Endothelial cell (in vitro differentiated cells): Measurements from ENCODE around the gene SCIN. TPM values are rescaled to one million over a fixed set of nuclear protein-coding genes. Genes with fewer than 3 reads are reported as not detected.
"Not testable (repeated sequence)": the region's sequence is repeated elsewhere in the genome, so short reads cannot be mapped to it uniquely, and the experiment has no call there.

Experiments used
- DNase-seq: peaks from one replicate; pipeline ENCODE4 v3.0.0; 2021; ENCODE audit warnings: low spot score
- H3K27ac Mint-ChIP-seq: one replicate; pipeline ENCODE4 v1.8.0; 2021; ENCODE audit warnings: mixed read lengths, inconsistent platforms; ENCODE audit not compliant: unreplicated experiment
- H3K27me3 Mint-ChIP-seq: one replicate; pipeline ENCODE4 v1.8.0; 2021; ENCODE audit warnings: mild to moderate bottlenecking, moderate library complexity, mixed read lengths, inconsistent platforms; ENCODE audit not compliant: unreplicated experiment
- H3K36me3 Mint-ChIP-seq: one replicate; pipeline ENCODE4 v1.8.0; 2021; ENCODE audit warnings: mild to moderate bottlenecking, low read depth, mixed read lengths, inconsistent platforms; ENCODE audit not compliant: unreplicated experiment
- H3K4me1 Mint-ChIP-seq: one replicate; pipeline ENCODE4 v1.8.0; 2021; ENCODE audit warnings: mild to moderate bottlenecking, mixed read lengths, inconsistent platforms; ENCODE audit not compliant: unreplicated experiment
- H3K4me3 Mint-ChIP-seq: one replicate; pipeline ENCODE4 v1.8.0; 2021; ENCODE audit warnings: mild to moderate bottlenecking, mixed read lengths, inconsistent platforms; ENCODE audit not compliant: unreplicated experiment
- H3K9me3 Mint-ChIP-seq: one replicate; pipeline ENCODE4 v1.8.0; 2021; ENCODE audit warnings: mixed read lengths, inconsistent platforms; ENCODE audit not compliant: unreplicated experiment
- CTCF ChIP-seq: fragments of 200-600 bp; sonication (generic); IDR thresholded peaks from one replicate; pipeline ENCODE4 v1.5.0; 2021; ENCODE audit warnings: antibody characterized with exemption; ENCODE audit not compliant: unreplicated experiment
- long read RNA-seq: library from polyadenylated mRNA; unstranded; transcript quantifications from one replicate; pipeline ENCODE4 v2.0.0, GENCODE V29; 2020; ENCODE audit not compliant: unreplicated experiment
- total RNA-seq: library from RNA; stranded (reverse); fragmentation: NEBNext Ultra II Directional; extraction: Animal tissue kit (Norgen Biotek cat#: 25700); gene quantifications from one replicate; pipeline ENCODE4 v1.2.1, GENCODE V29; 2021; ENCODE audit not compliant: unreplicated experiment

SCIN gene
- 8.2 TPM for total RNA-seq
- long read RNA-seq, full-length matches to known transcripts = 9 of 11 reads
- long read RNA-seq, partial matches to known transcripts = 2 of 11 reads
- long read RNA-seq, other reads (novel, unspliced or antisense) = 0 of 11 reads

- Mint-ChIP-seq H3K4me3 (peak within 1 kb of the TSS; percentile 90), H3K27ac (no peak within 1 kb of the TSS)
Measured at GRCh38 chr7:12570534-12571461, at the start of gene SCIN. Gene SCIN (plus strand): TSS chr7:12570720. CDS start chr7:12570787, 67 bp downstream.

DNA sequence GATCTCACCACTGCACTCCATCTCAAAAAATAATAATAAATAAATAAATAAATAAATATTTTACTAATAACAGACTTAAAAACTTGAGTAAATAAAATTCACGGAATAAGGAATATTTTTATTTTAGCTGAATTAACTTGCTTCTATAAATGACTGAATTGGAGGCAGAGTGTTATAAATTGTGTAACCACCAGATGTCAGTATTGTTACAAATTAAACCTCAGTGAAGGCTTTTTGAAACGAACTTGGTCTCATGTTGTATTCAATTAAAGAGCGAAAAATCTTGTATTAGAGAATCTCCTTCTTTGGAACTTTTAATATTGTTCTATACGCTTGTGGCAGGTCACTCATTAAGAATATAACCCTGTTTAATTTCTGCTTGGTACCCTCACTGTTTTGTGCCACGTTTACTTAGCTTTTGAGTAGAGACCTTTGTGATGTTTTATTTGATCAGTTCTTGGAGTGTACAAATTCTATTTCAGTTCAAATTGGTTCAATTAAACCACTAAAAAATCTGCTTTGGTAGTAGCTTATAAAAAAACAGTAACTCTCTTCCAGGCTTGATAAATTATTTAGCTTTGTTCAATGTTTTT, 45.6 kb upstream of the SCIN start:
- H3K36me3 Mint-ChIP-seq = no peaks in the 10 kb centered on the region
- H3K27me3 Mint-ChIP-seq = no peaks in the 10 kb centered on the region
- no peak overlapping the region for H3K4me3 Mint-ChIP-seq
- no peak for DNase-seq
- peak; percentile 84 for TF ChIP-seq CTCF
- H3K4me1 Mint-ChIP-seq = no peaks in the 10 kb centered on the region
- H3K9me3 Mint-ChIP-seq = no peaks in the 10 kb centered on the region
- H3K27ac Mint-ChIP-seq = no peak overlapping the region

More at GRCh38 chr7:12570534-12571461, at the start of gene SCIN:
- Mint-ChIP-seq H3K9me3 (no peaks in the 10 kb centered on the region), H3K36me3 (no peaks in the 10 kb centered on the region), H3K27me3 (peaks cover 4% of the 10 kb centered on the region), H3K4me1 (peaks cover 11% of the 10 kb centered on the region)
- DNase-seq = peak; percentile 35
- no peak for TF ChIP-seq CTCF

- H3K4me3 Mint-ChIP-seq = not testable (repeated sequence)
Measured at GRCh38 chr7:12526693-12527092, 43.8 kb upstream of the SCIN start.

GRCh38 chr7:12527670-12528069, 42.9 kb upstream of the SCIN start:
- H3K27me3 Mint-ChIP-seq, H3K27ac Mint-ChIP-seq, H3K9me3 Mint-ChIP-seq, H3K4me3 Mint-ChIP-seq, DNase-seq, H3K36me3 Mint-ChIP-seq, H3K4me1 Mint-ChIP-seq: not testable (repeated sequence)

More at GRCh38 chr7:12526693-12527092, 43.8 kb upstream of the SCIN start:
- not testable (repeated sequence) for H3K36me3 Mint-ChIP-seq, H3K4me1 Mint-ChIP-seq, H3K27ac Mint-ChIP-seq, DNase-seq, H3K27me3 Mint-ChIP-seq, H3K9me3 Mint-ChIP-seq

GRCh38 chr7:12529971-12530710, 40.4 kb upstream of the SCIN start:
- Mint-ChIP-seq H3K27ac (no peak overlapping the region), H3K27me3 (peaks cover 2% of the 10 kb centered on the region), H3K4me1 (no peaks in the 10 kb centered on the region), H3K9me3 (peaks cover 7% of the 10 kb centered on the region), H3K4me3 (no peak overlapping the region), H3K36me3 (peaks cover 6% of the 10 kb centered on the region)
- TF ChIP-seq CTCF = no peak
- DNase-seq = no peak
